ENCODE data around the gene KANSL1. TPM values are rescaled to one million over a fixed set of nuclear protein-coding genes. Genes with fewer than 3 reads are reported as not detected.

KANSL1 gene
- total RNA-seq, 1 donor from 2014 or later: 60.2 TPM

DNA sequence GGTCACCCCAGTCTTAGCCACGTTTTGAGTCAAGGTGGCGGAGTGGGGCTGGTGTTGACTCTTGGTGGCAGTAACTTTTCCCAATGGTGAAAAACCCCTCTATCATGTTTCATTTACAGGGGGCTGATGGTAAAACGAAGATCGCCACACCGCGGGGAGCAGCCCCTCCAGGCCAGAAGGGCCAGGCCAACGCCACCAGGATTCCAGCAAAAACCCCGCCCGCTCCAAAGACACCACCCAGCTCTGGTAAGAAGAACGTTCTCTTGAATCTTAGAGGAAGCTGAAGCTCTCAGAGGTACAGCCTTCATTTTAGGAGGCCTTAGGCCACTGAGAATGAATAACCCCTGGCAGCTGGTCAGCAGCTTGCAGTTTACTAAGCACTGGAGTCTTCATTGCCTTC is 201.9 kb downstream of the KANSL1 start:
- no peak for DNase-seq (ENCODE audit: extremely low read depth, low read depth, low spot score)

DNA sequence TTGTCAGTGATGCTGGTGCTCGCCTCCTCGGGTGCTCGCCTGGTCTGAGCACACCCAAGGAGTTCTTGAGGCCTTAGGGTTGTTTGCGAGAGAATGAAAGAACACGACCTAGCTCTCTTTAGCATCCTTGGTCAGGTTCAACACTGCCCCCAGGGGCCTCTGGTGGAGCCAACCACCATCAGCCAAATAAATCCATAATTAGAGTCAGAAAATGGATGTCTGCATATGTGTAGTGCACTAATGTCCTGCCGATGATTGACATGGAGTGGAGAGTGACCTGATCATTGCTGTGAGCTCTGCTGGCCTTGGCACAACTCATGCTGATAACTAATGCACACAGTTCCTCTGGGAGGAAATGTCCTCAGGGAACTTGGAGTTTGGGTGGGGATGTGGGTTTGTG is 202.3 kb downstream of the KANSL1 start:
- no peak for DNase-seq (ENCODE audit: extremely low read depth, low read depth, low spot score)

DNA sequence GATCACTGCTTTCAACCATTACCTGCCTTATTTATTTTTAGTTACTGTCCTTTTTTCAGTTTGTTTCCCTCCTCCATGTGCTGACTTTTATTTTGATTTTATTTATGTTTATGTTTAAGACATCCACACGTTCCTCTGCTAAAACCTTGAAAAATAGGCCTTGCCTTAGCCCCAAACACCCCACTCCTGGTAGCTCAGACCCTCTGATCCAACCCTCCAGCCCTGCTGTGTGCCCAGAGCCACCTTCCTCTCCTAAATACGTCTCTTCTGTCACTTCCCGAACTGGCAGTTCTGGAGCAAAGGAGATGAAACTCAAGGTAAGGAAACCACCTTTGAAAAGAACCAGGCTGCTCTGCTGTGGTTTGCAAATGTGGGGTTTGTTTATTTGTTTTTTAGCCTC is 203.5 kb downstream of the KANSL1 start:
- no peak for DNase-seq (ENCODE audit: extremely low read depth, low read depth, low spot score)

DNA sequence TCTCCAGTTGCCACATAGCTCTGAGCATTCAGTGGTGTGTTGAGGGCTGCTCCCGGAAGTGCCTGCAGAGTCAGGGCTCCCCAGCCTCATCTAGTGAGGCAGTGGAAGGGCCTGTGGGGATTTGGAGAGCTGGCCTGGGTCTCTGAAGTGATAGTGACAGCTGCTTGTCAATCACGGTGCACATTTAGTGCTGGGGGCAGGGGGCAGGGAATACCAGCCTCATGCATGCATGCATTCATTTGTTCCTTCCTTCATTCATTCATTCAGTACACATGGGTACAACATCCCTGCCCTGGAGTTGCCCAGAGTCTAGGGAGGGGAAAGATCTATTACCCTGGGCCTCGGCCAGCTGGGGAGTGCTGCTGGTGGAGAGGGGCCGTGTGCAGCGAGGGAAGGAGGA is 205.5 kb downstream of the KANSL1 start:
- no peak for DNase-seq (ENCODE audit: extremely low read depth, low read depth, low spot score)

DNA sequence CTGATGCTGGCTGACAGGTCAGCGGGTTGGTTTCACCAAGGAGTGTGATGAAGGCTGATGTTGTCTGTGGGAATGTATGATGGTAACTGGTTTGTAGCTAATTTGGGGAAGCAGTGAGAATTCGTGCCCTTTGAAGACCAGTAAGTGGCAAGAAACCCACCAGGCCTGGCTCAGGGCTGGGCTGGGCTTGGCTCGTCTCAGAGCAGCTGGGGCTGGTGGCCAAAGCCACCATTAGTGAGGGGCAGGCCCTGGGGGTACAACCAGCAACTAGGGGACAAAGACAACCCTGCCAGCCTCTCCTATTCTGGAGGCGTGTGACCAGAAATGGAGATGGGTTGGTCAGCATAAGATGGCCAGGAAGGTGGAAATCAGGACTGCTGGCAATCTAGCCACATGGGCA is 207.2 kb downstream of the KANSL1 start:
- DNase-seq (ENCODE audit: extremely low read depth, low read depth, low spot score): no peak

DNA sequence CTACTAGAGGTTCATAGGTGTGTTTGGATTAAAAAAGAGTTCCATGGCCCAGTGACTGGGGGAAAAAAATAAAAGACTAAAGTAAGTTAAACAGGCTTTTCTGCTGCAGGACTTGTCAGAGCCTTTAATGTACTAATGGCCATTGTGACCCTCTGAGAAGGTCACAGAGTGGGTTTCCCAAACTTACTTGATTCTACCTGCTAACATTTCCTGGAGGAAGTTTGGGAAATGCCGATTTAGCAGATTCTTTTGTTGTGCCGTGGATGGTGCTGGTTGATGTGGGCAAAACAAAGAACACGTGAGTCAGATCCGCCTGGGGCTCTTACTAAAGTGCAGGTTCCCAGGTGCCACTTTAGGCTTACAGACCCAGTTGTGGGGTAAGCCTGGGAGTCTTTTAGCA is 207.8 kb downstream of the KANSL1 start:
- no peak for DNase-seq (ENCODE audit: extremely low read depth, low read depth, low spot score)

DNA sequence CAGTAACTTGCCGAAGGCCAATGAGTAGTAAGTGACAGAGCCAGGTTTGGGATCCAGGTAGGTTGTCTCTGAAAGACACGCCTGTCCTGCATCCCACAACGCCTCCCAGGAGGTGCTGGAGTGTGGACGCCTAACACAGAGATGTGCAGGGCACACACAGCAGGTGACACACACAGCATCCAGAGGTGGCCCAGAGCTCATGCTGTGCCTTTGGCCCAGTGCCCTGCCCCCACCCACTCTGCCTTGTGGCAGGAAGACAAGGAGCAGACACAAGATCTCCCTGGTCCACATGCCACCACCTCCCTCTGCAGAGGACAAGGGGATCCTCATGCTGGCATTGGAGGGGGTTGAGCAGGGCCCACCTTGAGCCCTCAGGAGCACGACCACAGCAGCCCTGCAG is 208.9 kb downstream of the KANSL1 start:
- no peak for DNase-seq (ENCODE audit: extremely low read depth, low read depth, low spot score)

DNA sequence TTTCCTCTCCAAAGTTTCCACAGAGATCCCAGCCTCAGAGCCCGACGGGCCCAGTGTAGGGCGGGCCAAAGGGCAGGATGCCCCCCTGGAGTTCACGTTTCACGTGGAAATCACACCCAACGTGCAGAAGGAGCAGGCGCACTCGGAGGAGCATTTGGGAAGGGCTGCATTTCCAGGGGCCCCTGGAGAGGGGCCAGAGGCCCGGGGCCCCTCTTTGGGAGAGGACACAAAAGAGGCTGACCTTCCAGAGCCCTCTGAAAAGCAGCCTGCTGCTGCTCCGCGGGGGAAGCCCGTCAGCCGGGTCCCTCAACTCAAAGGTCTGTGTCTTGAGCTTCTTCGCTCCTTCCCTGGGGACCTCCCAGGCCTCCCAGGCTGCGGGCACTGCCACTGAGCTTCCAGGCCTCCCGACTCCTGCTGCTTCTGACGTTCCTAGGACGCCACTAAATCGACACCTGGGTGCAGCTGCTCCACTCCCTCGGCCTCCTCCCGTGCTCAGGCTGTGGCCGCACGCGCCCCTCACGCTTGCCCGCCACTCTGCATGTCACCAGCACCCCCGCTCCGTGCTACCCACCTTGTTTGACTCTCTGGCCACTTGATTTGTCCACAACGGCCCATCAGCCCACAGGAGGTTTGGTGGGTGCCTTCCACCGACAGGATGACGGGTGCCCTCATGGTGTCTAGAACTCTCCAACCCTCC is 209.5 kb downstream of the KANSL1 start:
- DNase-seq (ENCODE audit: extremely low read depth, low read depth, low spot score): no peak

DNA sequence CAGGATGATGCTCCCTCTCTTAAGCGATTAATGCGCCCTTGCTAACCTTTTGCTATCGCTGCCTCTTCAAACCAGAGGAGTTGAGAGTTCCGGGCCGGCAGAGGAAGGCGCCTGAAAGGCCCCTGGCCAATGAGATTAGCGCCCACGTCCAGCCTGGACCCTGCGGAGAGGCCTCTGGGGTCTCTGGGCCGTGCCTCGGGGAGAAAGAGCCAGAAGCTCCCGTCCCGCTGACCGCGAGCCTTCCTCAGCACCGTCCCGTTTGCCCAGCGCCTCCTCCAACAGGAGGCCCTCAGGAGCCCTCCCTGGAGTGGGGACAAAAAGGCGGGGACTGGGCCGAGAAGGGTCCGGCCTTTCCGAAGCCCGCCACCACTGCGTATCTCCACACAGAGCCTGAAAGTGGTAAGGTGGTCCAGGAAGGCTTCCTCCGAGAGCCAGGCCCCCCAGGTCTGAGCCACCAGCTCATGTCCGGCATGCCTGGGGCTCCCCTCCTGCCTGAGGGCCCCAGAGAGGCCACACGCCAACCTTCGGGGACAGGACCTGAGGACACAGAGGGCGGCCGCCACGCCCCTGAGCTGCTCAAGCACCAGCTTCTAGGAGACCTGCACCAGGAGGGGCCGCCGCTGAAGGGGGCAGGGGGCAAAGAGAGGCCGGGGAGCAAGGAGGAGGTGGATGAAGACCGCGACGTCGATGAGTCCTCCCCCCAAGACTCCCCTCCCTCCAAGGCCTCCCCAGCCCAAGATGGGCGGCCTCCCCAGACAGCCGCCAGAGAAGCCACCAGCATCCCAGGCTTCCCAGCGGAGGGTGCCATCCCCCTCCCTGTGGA is 210.2 kb downstream of the KANSL1 start:
- DNase-seq (ENCODE audit: extremely low read depth, low read depth, low spot score): no peak

DNA sequence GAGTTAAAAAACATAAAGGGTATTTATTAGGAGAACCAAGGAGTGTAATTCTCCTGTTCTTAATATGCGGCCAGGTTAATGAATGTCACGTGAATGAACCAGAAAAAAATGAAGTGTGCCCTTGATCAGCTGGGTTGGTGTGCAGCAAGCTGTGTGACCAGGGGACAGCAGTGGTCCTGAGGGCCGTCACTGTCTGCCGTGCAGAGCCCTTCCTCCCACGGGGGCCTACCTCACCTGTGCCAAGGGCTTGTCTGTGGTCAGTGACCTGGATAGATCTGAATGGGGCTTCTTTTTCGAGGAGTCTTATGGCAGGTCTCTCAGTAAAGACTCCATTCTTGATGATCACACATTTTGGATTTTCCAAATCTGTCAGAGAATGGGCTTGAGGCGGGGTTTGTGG is 211.9 kb downstream of the KANSL1 start:
- no peak for DNase-seq (ENCODE audit: extremely low read depth, low read depth, low spot score)

DNA sequence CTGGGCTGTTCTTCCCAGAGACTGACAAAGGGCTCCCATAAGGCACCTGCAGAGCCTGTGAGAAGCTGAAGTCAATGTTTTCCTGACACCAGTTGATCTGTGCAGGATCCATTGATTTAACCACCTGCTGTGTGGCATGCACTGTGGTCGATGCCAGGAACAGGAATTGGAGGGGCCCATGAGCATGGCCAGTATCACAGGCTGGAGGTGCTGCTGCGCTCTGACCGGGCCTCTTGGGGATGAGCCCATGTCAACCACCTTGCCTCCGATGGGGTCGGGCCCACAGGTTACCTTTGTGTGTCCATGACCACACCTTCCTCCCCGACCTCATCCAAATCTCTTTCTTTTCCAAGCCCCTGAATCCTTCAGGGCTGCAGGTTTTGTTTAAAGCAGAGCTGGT is 212.4 kb downstream of the KANSL1 start:
- DNase-seq (ENCODE audit: extremely low read depth, low read depth, low spot score): no peak

Other genes with a start within 250 kb of the KANSL1 start
- not detected in 2 replicates for gene STH, start 194.2 kb downstream of the KANSL1 start, total RNA-seq
- gene LRRC37A, start 101.7 kb upstream of the KANSL1 start, total RNA-seq: 0.78 and 1.3 TPM in 2 replicates
- gene ARL17B, start 168.3 kb upstream of the KANSL1 start, total RNA-seq: 6.0 and 17.8 TPM in 2 replicates

All from glomerular endothelial cell (primary cell).